ENCODE results near the gene FMNL1.
A peak's percentile ranks its signal among the peaks of the same experiment; 100 is the strongest.
"Not testable (repeated sequence)": the region's sequence is repeated elsewhere in the genome, so short reads cannot be mapped to it uniquely, and the experiment has no call there.

FMNL1 gene

GRCh38 chr17:45235416-45236281 is 14.0 kb downstream of the FMNL1 start:
- no peak for DNase-seq

- DNase-seq = no peak
Observed at GRCh38 chr17:45236282-45236606, 14.6 kb downstream of the FMNL1 start.

GRCh38 chr17:45237686-45238085 is 16.0 kb downstream of the FMNL1 start:
- DNase-seq = no peak

GRCh38 chr17:45238155-45238774 is 16.6 kb downstream of the FMNL1 start:
- no peak for DNase-seq

GRCh38 chr17:45240905-45241327 is 19.2 kb downstream of the FMNL1 start:
- DNase-seq = no peak

- DNase-seq = no peak
Observed at GRCh38 chr17:45241328-45242028, 19.8 kb downstream of the FMNL1 start.

- no peak for DNase-seq
Observed at GRCh38 chr17:45242029-45242414, 20.3 kb downstream of the FMNL1 start.

- no peak for DNase-seq
Observed at GRCh38 chr17:45243750-45244149, 22.1 kb downstream of the FMNL1 start.

- no peak for DNase-seq
Observed at GRCh38 chr17:45244725-45245656, 23.3 kb downstream of the FMNL1 start.

- DNase-seq = no peak
Observed at GRCh38 chr17:45246338-45246737, 24.7 kb downstream of the FMNL1 start.

- DNase-seq = no peak
Observed at GRCh38 chr17:45246861-45247428, 25.3 kb downstream of the FMNL1 start.

GRCh38 chr17:45247429-45248131 is 25.9 kb downstream of the FMNL1 start:
- peak; percentile 83 for DNase-seq

GRCh38 chr17:45248132-45248957 is 26.7 kb downstream of the FMNL1 start:
- no peak for DNase-seq

- no peak for DNase-seq
Observed at GRCh38 chr17:45251931-45252330, 30.2 kb downstream of the FMNL1 start.

GRCh38 chr17:45253237-45253636 is 31.6 kb downstream of the FMNL1 start:
- not testable (repeated sequence) for DNase-seq

- DNase-seq = no peak
Observed at GRCh38 chr17:45253879-45254278, 32.2 kb downstream of the FMNL1 start.

GRCh38 chr17:45255358-45255757 is 33.7 kb downstream of the FMNL1 start:
- DNase-seq = no peak

GRCh38 chr17:45256114-45256966 is 34.7 kb downstream of the FMNL1 start:
- DNase-seq = no peak

GRCh38 chr17:45257115-45257514 is 35.4 kb downstream of the FMNL1 start:
- no peak for DNase-seq

- DNase-seq = no peak
Observed at GRCh38 chr17:45258981-45259380, 37.3 kb downstream of the FMNL1 start.
